ENCODE measurements around the gene ARL13A.
"Not testable (repeated sequence)": the region's sequence is repeated elsewhere in the genome, so short reads cannot be mapped to it uniquely, and the experiment has no call there.

The ARL13A gene

GRCh38 chrX:100994352-100995281 is 25.1 kb downstream of the ARL13A start:
- no peak for DNase-seq

- DNase-seq = peak; percentile 9
Measured at GRCh38 chrX:100995469-100995868, 26.0 kb downstream of the ARL13A start.

DNA sequence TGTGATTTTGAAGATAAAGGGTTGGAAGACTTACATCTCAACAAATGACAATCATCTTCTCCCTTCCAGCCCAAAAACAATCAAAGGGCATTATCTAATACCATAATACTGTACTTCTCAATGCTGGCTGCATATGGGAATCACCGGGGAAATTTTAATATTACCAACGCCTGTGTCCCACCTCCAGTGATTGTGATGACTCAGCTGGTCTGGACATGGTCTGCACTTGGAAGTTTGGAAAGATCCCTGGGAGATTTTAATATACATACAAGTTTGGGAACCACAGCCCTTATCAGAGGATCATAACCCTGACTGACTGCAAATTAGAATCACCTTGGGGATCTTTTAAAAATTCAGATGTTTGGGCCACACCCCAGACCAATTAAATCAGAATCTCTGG is 29.9 kb downstream of the ARL13A start:
- no peak for DNase-seq

- no peak for DNase-seq
Measured at GRCh38 chrX:101009090-101009489, 39.6 kb downstream of the ARL13A start.

DNA sequence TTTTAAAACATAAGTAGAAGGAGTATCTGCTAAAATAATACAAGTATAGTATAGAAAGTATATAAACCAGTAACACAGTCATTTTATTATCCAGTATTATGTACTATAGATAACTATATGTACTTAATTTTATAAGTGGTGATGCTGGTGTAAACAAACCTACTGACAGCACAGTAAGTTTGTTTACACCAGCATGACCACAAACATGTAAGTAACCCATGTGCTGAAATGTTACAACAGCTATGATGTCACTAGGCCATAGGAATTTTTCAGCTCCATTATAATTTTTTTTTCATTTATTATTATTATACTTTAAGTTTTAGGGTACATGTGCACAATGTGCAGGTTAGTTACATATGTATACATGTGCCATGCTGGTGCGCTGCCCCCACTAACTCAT is 42.5 kb downstream of the ARL13A start:
- not testable (repeated sequence) for DNase-seq

GRCh38 chrX:101022020-101022419 is 52.5 kb downstream of the ARL13A start:
- no peak for DNase-seq

DNA sequence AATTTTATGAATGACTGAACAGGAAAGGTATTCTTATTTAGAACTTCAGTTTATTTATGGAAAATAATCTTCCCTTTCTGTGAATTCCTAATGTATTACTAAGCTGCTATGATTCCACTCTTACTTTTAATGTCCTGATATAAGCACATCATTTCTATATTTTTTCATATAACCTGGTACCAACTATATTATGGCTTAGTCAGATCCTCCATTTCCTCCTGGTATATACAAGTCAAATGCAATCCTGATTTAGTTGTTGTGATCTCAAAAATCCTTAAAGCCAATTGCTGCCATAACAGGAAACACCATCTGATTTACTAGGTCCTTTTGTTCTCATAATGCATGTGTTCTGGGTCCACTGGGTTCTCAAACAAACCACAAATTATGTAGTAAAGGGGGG is 55.6 kb downstream of the ARL13A start:
- no peak for DNase-seq

GRCh38 chrX:101028562-101028961 is 59.1 kb downstream of the ARL13A start:
- no peak for DNase-seq

DNA sequence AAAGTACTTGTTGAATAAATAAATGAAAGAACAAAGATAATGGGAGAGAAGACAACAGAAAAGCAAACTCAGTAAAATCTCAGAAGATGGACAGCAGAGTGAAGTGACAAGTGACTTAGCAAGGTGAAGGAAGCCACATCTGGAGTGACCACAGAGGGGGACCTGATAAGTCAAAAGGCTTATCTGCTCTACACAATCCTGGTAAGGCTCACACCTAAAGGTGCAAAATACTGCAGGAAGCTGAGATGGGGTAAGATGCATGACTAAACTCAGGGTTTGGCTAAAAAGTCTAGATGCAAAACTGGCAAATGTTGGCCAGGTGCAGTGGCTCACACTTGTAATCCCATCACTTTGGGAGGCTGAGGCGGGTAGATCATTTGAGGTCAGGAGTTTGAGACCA is 60.2 kb downstream of the ARL13A start:
- no peak for DNase-seq

DNA sequence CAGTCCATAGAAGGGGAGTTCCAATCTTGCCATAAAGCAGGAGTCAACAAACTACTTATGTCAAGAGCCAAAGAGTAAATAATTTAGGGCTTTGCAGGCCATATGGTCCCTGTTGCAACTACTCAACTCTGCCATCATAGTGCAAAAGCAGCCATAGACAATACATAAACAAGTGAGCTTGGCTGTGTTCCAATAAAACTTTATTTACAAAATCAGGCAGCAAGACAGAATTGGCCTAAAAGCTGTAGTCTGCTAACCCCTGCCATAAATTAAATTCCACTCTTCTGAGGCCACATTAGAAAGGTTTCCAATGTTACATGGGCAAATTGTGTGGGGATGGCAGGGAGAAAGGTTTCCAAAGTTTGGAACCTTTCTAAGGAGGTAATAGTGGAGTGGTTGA is 67.7 kb downstream of the ARL13A start:
- DNase-seq = no peak

GRCh38 chrX:101040197-101040596 is 70.7 kb downstream of the ARL13A start:
- no peak for DNase-seq

All from stimulated activated CD4-positive, alpha-beta T cell treated with anti-CD3 and anti-CD28 coated beads, Interleukin-4, amount 100 ng/mL, for 1 hour (primary cell).